SJSA1 (cell line): Measurements from ENCODE around the gene STAM. TPM values are rescaled to one million over a fixed set of nuclear protein-coding genes. Genes with fewer than 3 reads are reported as not detected.
"Not testable (repeated sequence)": the region's sequence is repeated elsewhere in the genome, so short reads cannot be mapped to it uniquely, and the experiment has no call there.

ENCODE experiments used
- DNase-seq, 2 experiments: peaks; one replicate each; pipeline ENCODE4 v3.0.0-alpha.2; 2015 to 2020; ENCODE audit warnings: low spot score in 2 of 2, low read depth in 1 of 2
- H3K27ac ChIP-seq: fragments of 250-450 bp; sonication (Bioruptor Pico); 2 replicates; pipeline ENCODE4 v1.5.1; 2020; ENCODE audit warnings: mild to moderate bottlenecking, moderate library complexity
- H3K27me3 ChIP-seq: fragments of 250-450 bp; sonication (Bioruptor Pico); replicated peaks from 2 replicates; pipeline ENCODE4 v1.5.1; 2020; ENCODE audit warnings: mild to moderate bottlenecking, moderate library complexity
- H3K36me3 ChIP-seq: fragments of 250-450 bp; sonication (Bioruptor Pico); 2 replicates; pipeline ENCODE4 v1.5.1; 2020; ENCODE audit warnings: mild to moderate bottlenecking
- H3K4me1 ChIP-seq: fragments of 250-450 bp; sonication (Bioruptor Pico); replicated peaks from 2 replicates; pipeline ENCODE4 v1.6.1; 2021; ENCODE audit warnings: mild to moderate bottlenecking
- H3K4me3 ChIP-seq: fragments of 250-450 bp; sonication (Bioruptor Pico); 2 replicates; pipeline ENCODE4 v1.5.1; 2020; ENCODE audit warnings: mild to moderate bottlenecking
- H3K9me3 ChIP-seq: fragments of 250-450 bp; sonication (Bioruptor Pico); replicated peaks from 2 replicates; pipeline ENCODE4 v1.5.1; 2020; ENCODE audit warnings: mild to moderate bottlenecking
- total RNA-seq: library from RNA; depleted of rRNA; stranded (reverse); fragments of >200 nt; shearing (Covaris generic); gene quantifications from 2 replicates; pipeline ENCODE4 v1.2.3, GENCODE V29; 2014

Gene STAM
- total RNA-seq, 1 experiment from 2014 or later, result 33.8 TPM

GRCh38 chr10:17632590-17632989, 11.4 kb upstream of the STAM start:
- H3K4me1 ChIP-seq, DNase-seq: not testable (repeated sequence)

GRCh38 chr10:17633353-17633752, 10.6 kb upstream of the STAM start:
- Histone ChIP-seq H3K27ac (no peak overlapping the region), H3K36me3 (no peaks in the 10 kb centered on the region), H3K9me3 (no peaks in the 10 kb centered on the region), H3K4me1 (no peaks in the 10 kb centered on the region), H3K27me3 (no peaks in the 10 kb centered on the region), H3K4me3 (no peak overlapping the region)
- DNase-seq, result no peak

More at GRCh38 chr10:17632590-17632989, 11.4 kb upstream of the STAM start:
- not testable (repeated sequence) for H3K4me3 ChIP-seq, H3K9me3 ChIP-seq, H3K27me3 ChIP-seq, H3K36me3 ChIP-seq, H3K27ac ChIP-seq

- Histone ChIP-seq H3K9me3 (no peaks in the 10 kb centered on the region), H3K27me3 (no peaks in the 10 kb centered on the region), H3K27ac (no peak overlapping the region), H3K4me1 (peaks cover 8% of the 10 kb centered on the region), H3K36me3 (peaks cover 3% of the 10 kb centered on the region; the same call in 1 of the 2 replicates), H3K4me3 (no peak overlapping the region)
- DNase-seq, result no peak
Observed at GRCh38 chr10:17637869-17638268, 6.1 kb upstream of the STAM start.

- DNase-seq, result no peak
- H3K9me3 ChIP-seq, result no peaks in the 10 kb centered on the region
- H3K4me1 ChIP-seq, result peaks cover 13% of the 10 kb centered on the region
- peaks cover 3% of the 10 kb centered on the region; the same call in 1 of the 2 replicates for H3K36me3 ChIP-seq
- H3K27me3 ChIP-seq, result no peaks in the 10 kb centered on the region
- no peak overlapping the region for H3K4me3 ChIP-seq
- H3K27ac ChIP-seq, result no peak overlapping the region
Observed at GRCh38 chr10:17640331-17640816, 3.6 kb upstream of the STAM start.

GRCh38 chr10:17643339-17643754, 604 bp upstream of the STAM start:
- Histone ChIP-seq H3K4me1 (peaks cover 22% of the 10 kb centered on the region), H3K9me3 (no peaks in the 10 kb centered on the region), H3K36me3 (peaks cover 21% of the 10 kb centered on the region), H3K27me3 (no peaks in the 10 kb centered on the region), H3K27ac (peak overlapping the region; percentile 99), H3K4me3 (peak overlapping the region; percentile 64)
- DNase-seq, result peak in 1 of 2 experiments; percentile 87

- Histone ChIP-seq H3K9me3 (no peaks in the 10 kb centered on the region), H3K4me3 (peak overlapping the region; percentile 64), H3K36me3 (peaks cover 28% of the 10 kb centered on the region), H3K27ac (peak overlapping the region; percentile 99), H3K27me3 (no peaks in the 10 kb centered on the region), H3K4me1 (peaks cover 22% of the 10 kb centered on the region)
- DNase-seq, result no peak
Observed at GRCh38 chr10:17644485-17644943, 563 bp downstream of the STAM start.

GRCh38 chr10:17645621-17646345, 1.8 kb downstream of the STAM start:
- Histone ChIP-seq H3K9me3 (no peaks in the 10 kb centered on the region), H3K27me3 (no peaks in the 10 kb centered on the region), H3K27ac (peak overlapping the region; percentile 99; the same call in 1 of the 2 replicates), H3K4me1 (peaks cover 22% of the 10 kb centered on the region), H3K4me3 (peak overlapping the region; percentile 64), H3K36me3 (peaks cover 31% of the 10 kb centered on the region)
- DNase-seq, result no peak

GRCh38 chr10:17647326-17647725, 3.4 kb downstream of the STAM start:
- Histone ChIP-seq H3K27ac (no peak overlapping the region), H3K27me3 (no peaks in the 10 kb centered on the region), H3K4me1 (peaks cover 19% of the 10 kb centered on the region), H3K36me3 (peaks cover 30% of the 10 kb centered on the region), H3K4me3 (no peak overlapping the region), H3K9me3 (no peaks in the 10 kb centered on the region)
- DNase-seq, result no peak

GRCh38 chr10:17648243-17649035, 4.5 kb downstream of the STAM start:
- no peak for DNase-seq
- H3K27ac ChIP-seq, result no peak overlapping the region
- H3K9me3 ChIP-seq, result 0 out of 2 replicates have a peak, but pooled peaks cover 4% of the 10 kb centered on the region
- H3K36me3 ChIP-seq, result peaks cover 38% of the 10 kb centered on the region
- no peaks in the 10 kb centered on the region for H3K27me3 ChIP-seq
- H3K4me3 ChIP-seq, result no peak overlapping the region
- peaks cover 19% of the 10 kb centered on the region for H3K4me1 ChIP-seq

- Histone ChIP-seq H3K36me3 (peaks cover 42% of the 10 kb centered on the region), H3K4me1 (peaks cover 19% of the 10 kb centered on the region), H3K27me3 (no peaks in the 10 kb centered on the region), H3K9me3 (0 out of 2 replicates have a peak, but pooled peaks cover 4% of the 10 kb centered on the region), H3K27ac (no peak overlapping the region), H3K4me3 (no peak overlapping the region)
- DNase-seq, result no peak
Observed at GRCh38 chr10:17649052-17649451, 5.1 kb downstream of the STAM start.

GRCh38 chr10:17649836-17650235, 5.9 kb downstream of the STAM start:
- no peak overlapping the region for H3K27ac ChIP-seq
- 0 out of 2 replicates have a peak, but pooled peaks cover 4% of the 10 kb centered on the region for H3K9me3 ChIP-seq
- H3K27me3 ChIP-seq, result no peaks in the 10 kb centered on the region
- no peak for DNase-seq
- H3K4me3 ChIP-seq, result no peak overlapping the region
- H3K4me1 ChIP-seq, result peaks cover 19% of the 10 kb centered on the region
- peaks cover 42% of the 10 kb centered on the region for H3K36me3 ChIP-seq

GRCh38 chr10:17650416-17650815, 6.5 kb downstream of the STAM start:
- Histone ChIP-seq H3K36me3 (peaks cover 42% of the 10 kb centered on the region), H3K27me3 (no peaks in the 10 kb centered on the region), H3K9me3 (0 out of 2 replicates have a peak, but pooled peaks cover 4% of the 10 kb centered on the region), H3K27ac (no peak overlapping the region), H3K4me3 (no peak overlapping the region), H3K4me1 (peaks cover 19% of the 10 kb centered on the region)
- DNase-seq, result no peak

GRCh38 chr10:17651896-17652295, 7.9 kb downstream of the STAM start:
- H3K9me3 ChIP-seq, result 0 out of 2 replicates have a peak, but pooled peaks cover 4% of the 10 kb centered on the region
- no peaks in the 10 kb centered on the region for H3K27me3 ChIP-seq
- peaks cover 23% of the 10 kb centered on the region for H3K4me1 ChIP-seq
- peaks cover 32% of the 10 kb centered on the region for H3K36me3 ChIP-seq
- H3K4me3 ChIP-seq, result no peak overlapping the region
- no peak overlapping the region for H3K27ac ChIP-seq
- no peak for DNase-seq

- Histone ChIP-seq H3K36me3 (peaks cover 31% of the 10 kb centered on the region), H3K9me3 (0 out of 2 replicates have a peak, but pooled peaks cover 4% of the 10 kb centered on the region), H3K4me3 (no peak overlapping the region), H3K4me1 (peaks cover 23% of the 10 kb centered on the region), H3K27me3 (no peaks in the 10 kb centered on the region), H3K27ac (no peak overlapping the region)
- no peak for DNase-seq
Observed at GRCh38 chr10:17652585-17652984, 8.6 kb downstream of the STAM start.
